GM18870 (cell line): ENCODE data around the gene PRR20G.
"Not testable (repeated sequence)": the region's sequence is repeated elsewhere in the genome, so short reads cannot be mapped to it uniquely, and the experiment has no call there.

ENCODE experiments used
- ATAC-seq: cut with Tn5 transposase; IDR thresholded peaks from one replicate; pipeline ENCODE4 v1.9.1; 2021; ENCODE audit warnings: moderate library complexity; ENCODE audit not compliant: unreplicated experiment

The PRR20G gene

DNA sequence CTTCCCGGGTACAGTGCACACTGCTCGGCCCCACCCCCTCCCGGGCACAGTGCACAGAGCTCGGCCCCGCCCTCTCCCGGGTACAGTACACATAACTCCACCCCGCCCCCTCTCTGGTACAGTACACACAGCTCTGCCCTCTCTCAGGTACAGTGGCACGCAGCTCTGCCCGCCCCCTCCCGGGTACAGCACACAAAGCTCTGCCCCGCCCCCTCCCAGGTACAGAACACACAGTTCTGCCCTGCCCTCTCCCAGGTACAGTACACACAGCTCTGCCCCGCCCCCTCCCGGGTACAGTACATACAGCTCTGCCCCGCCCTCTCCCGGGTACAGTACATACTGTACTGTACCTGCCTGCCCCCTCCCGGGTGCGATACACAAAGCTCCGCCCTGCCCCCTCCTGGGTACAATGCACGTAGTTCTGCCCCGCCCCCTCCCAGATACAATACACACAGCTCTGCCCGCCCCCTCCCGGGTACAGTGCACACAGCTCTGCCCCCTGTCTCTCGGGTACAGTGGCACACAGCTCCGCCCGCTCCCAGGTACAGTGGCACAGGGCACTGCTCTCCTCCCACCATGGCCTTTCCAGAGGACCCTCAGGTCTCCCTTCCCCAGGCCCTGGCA, 16.4 kb upstream of the PRR20G start:
- no peak for ATAC-seq

- no peak for ATAC-seq
Observed at GRCh38 chr3:127299276-127299675, 11.4 kb upstream of the PRR20G start.

GRCh38 chr3:127296959-127297358, 9.1 kb upstream of the PRR20G start:
- ATAC-seq: no peak

- ATAC-seq: no peak
Observed at GRCh38 chr3:127296166-127296565, 8.3 kb upstream of the PRR20G start.

DNA sequence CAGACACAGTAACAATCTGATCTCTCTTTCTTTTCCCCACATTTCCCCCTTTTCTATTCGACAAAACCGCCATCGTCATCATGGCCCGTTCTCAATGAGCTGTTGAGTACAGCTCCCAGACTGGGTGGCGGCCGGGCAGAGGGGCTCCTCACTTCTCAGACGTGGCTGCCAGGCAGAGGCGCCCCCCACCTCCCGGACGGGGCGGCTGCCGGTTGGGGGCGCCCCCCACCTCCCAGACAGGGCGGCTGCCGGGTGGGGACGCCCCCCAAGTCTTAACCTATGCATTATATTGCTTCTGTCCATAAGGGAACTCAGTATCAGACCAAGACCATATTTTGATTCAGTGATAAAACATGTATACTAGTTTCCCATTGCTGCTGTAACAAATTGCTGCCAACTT, 5.8 kb upstream of the PRR20G start:
- not testable (repeated sequence) for ATAC-seq

GRCh38 chr3:127291611-127292010, 3.8 kb upstream of the PRR20G start:
- no peak for ATAC-seq

- no peak for ATAC-seq
Observed at GRCh38 chr3:127291114-127291513, 3.3 kb upstream of the PRR20G start.

GRCh38 chr3:127289706-127290575, 2.1 kb upstream of the PRR20G start:
- ATAC-seq: no peak

GRCh38 chr3:127288921-127289705, 1.3 kb upstream of the PRR20G start:
- ATAC-seq: no peak

- no peak for ATAC-seq
Observed at GRCh38 chr3:127288343-127288742, 497 bp upstream of the PRR20G start.

DNA sequence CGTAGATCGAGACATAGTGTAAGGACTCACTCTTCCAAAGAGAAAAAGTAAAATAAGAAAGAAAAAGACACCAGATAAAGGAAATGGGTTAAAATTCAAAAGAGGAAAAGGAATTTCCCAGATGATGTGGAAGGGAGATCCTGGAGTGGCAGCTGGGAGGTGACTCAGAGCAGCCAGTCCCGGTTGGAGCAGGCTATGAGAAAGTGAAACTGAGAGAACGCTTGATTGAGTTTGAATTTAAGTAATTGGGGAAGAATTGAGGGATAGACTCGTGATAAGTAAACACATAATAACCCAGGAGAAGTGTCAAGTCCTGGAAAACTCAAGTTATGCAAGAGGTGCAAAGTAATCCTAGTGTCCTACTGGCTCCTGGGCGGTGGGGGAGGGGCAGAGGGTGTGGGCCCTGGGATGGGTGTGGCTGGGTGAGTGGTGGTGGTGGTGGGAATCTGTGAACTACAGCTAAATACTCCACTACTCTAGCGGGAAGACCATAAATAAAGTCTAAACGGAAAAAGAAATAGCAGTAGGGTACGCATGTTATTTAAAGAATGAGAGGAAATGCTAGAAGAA, 1.2 kb downstream of the PRR20G start:
- no peak for ATAC-seq

- ATAC-seq: no peak
Observed at GRCh38 chr3:127284258-127284657, 3.6 kb downstream of the PRR20G start.

DNA sequence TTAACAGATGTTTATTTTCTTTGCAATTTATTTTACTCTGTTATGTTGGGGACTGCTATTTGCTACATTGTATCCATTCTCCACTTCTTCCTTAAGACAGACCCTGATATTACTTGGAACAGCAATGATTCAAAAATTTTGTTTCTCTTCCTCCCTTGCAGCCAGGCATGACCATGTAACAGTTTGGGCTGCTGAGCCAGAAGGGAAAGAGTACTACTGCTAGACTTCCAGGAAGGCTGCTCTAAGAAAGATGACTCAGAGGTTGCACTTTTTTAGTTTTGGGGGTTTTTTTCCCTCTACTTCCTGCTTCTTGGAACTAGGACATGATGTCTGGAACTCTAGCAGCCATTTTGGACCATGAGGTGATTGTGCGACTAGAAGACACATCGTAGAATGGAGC, 10.3 kb downstream of the PRR20G start:
- ATAC-seq: no peak

DNA sequence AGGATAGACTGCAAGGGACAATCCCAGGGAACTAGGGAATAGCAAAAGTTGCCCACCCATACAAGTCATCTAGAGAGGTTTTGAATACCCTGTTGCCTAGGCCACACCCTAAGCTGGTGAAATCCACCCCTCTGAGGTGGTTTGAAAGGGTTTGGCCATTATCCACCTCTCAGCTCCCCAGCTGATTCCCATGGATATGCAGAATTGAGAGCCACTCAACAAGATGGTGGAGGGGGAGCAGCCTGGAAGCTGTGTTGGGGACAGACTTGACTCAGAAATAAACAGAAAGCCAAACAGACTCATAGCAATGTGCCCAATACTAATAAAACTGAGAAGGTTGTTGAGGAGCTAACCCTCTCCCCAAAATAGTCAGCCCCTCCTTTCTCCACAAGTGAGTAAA, 10.9 kb downstream of the PRR20G start:
- no peak for ATAC-seq

- no peak for ATAC-seq
Observed at GRCh38 chr3:127276396-127276795, 11.4 kb downstream of the PRR20G start.

DNA sequence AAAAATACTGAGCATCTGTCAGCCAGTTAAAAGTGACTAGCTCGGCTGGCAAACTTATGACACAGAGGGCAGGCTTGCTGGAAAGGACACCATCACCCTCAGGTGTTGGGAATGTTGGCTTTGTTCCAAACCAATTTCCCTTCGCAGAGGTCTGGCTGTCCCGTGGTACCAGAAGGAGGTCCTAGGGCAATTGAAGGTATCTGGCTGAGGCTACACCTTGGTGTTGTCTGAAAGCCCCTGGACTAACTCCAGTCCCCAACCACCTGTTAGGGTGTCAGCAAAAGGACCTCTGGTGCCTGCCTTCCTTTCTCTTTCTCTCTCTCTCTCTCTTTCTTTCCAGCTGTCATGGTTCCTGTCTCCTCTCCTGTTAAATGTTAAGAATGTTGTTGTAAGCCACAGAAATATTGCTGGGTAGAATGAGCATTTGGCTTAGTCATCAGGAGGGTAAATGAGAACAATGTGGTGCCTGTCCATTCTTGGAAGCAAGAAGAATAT, 12.5 kb downstream of the PRR20G start:
- no peak for ATAC-seq

DNA sequence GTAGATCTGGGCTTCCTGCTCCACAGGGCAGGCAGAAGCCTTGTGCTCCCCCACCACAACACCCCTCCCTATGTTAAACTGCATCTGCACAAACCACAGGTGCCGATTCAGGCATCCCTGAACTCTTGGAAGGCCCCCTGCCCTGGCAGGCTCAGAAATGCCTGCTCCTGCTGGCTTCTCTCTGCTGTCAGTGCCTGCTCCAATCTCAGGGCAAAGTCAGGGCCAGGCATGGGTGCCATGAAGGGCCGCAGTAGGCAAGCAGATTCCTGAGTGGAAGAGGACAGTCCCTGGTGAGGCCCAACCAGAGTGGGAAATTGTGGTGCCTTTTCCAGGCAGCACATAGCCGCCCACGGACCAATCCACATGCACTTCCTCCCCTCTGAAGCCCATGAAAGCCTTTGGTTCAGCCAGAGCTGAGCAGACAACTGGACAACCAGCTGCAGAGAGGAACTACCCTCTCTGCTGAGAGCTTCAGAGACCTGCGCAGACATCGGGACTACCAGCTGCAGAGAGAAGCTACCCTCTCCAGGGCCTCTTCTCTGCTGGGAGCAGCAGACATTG, 13.6 kb downstream of the PRR20G start:
- ATAC-seq: no peak

DNA sequence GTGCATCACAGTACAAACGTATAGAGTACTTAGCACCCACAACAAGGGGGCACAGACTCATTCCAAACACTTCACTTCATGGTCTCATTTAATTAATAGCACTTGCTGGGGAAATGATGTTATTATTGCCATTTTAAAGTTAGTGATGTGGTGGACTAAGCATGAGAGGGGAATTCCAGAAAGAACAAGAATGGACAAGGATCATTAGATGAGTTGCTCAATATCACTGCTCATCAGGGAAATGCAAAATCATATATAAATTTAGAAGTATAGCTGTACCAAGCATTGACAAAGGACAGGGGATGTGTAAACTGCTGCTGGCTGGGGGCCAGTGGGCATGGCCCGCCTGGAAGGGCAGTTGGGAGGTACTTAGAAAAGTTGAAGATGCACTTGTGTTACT, 14.6 kb downstream of the PRR20G start:
- no peak for ATAC-seq

DNA sequence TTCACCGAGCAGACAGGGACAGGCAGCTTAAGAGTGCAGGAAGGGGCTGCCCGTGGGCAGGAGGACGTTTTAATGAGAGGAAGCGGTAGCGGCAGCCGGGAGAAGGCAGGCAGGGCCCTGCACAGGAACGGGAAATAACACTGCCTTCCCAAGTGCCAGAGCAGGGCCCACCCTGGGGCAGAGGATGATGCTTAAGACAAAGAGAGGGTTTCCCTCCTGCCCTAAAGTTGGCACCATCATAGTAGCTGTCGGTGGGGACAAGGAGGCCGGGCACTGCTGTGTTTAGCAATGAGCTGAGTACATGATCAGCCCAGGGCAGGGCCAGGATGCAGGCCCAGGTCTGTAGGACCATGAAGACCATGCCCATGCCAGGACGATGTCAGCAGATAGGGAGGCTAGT, 21.7 kb downstream of the PRR20G start:
- ATAC-seq: no peak

- no peak for ATAC-seq
Observed at GRCh38 chr3:127265581-127265981, 22.3 kb downstream of the PRR20G start.
